ENCODE measurements around the gene TSTD1. TPM values are rescaled to one million over a fixed set of nuclear protein-coding genes. Genes with fewer than 3 reads are reported as not detected.
A peak's percentile ranks its signal among the peaks of the same experiment; 100 is the strongest.

TSTD1 gene
- total and polyA plus RNA-seq, 10 of the 15 experiments (the other 5 are each of a cell fraction or from before 2014, with no cell fraction given), result 33.3 to 145 (median 89.4) TPM

DNA sequence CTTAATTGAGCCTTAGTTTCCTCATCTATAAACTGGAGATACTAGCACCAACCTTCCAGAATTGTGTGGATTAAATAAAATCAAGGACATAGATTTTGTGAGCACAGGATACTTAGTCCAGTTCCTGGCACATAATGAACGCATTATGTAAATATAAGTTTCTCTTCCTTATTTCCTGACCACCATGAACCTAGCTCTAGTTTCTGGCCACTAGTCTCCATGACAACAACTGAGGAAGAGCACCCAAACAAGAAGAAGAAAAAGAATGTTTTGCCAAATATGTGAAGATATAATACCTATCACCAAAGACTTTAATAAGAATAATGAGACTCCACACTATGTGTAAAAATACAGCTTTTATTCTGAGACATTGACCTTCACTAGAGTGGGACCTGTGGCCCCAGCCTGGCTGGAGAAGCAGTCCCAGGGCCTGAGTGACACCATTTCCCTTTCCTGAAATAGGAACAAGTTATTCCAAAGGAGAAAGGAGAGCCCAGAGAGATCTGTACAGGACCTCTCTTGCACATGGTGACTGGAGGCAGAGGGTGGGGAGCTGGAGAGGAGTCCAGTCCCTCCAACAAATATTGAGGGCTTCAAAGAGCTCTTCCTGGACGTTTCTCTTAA lies 8.0 kb upstream of the TSTD1 start (continued):
- TF ChIP-seq, protein P1, sequence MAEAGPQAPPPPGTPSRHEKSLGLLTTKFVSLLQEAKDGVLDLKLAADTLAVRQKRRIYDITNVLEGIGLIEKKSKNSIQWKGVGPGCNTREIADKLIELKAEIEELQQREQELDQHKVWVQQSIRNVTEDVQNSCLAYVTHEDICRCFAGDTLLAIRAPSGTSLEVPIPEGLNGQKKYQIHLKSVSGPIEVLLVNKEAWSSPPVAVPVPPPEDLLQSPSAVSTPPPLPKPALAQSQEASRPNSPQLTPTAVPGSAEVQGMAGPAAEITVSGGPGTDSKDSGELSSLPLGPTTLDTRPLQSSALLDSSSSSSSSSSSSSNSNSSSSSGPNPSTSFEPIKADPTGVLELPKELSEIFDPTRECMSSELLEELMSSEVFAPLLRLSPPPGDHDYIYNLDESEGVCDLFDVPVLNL (IDR thresholded peaks at IDR 0.05; ENCODE audit: low read depth, low read length), result no peak
- TF ChIP-seq MEF2A (IDR thresholded peaks at IDR 0.05; ENCODE audit: insufficient read depth, low read depth, low read length) (no peak), TCF12 (IDR thresholded peaks at IDR 0.05; ENCODE audit: low read depth, low read length) (no peak), LARP7 (IDR thresholded peaks at IDR 0.05) (no peak), POU2F2 (IDR thresholded peaks at IDR 0.05; ENCODE audit: borderline replicate concordance, low read depth, low read length) (peak; percentile 94), MYC (IDR thresholded peaks at IDR 0.05; ENCODE audit: insufficient read depth, insufficient read length, insufficient replicate concordance, low read length, severe bottlenecking) (no peak), ATF7 (IDR thresholded peaks at IDR 0.05; ENCODE audit: low read depth) (peak; percentile 55), IKZF2 (IDR thresholded peaks at IDR 0.05) (peak; percentile 52 to 53; a peak in 2 of 4 replicates), STAT3 (IDR thresholded peaks at IDR 0.05; ENCODE audit: low read depth, low read length) (no peak), ZSCAN29 (IDR thresholded peaks at IDR 0.05) (0 out of 2 replicates have a peak, but pooled peaks have one; percentile 23), GABPA (IDR thresholded peaks at IDR 0.05; ENCODE audit: low read depth) (no peak), SUPT20H (IDR thresholded peaks at IDR 0.05; ENCODE audit: borderline replicate concordance, control insufficient read depth, low read depth, low read length) (no peak), KLF5 (IDR thresholded peaks at IDR 0.05; ENCODE audit: partially characterized antibody) (no peak), NFXL1 (IDR thresholded peaks at IDR 0.05; ENCODE audit: borderline replicate concordance) (no peak), PAX8 (IDR thresholded peaks at IDR 0.05) (no peak), CHD4 (IDR thresholded peaks at IDR 0.05) (no peak), NFIC (IDR thresholded peaks at IDR 0.05; ENCODE audit: low read depth, low read length) (no peak; the same call in 1 of the 2 replicates), POLR2AphosphoS2 (IDR thresholded peaks at IDR 0.05; ENCODE audit: low read depth, low read length) (no peak), SIX5 (IDR thresholded peaks at IDR 0.05; ENCODE audit: low read depth, low read length, severe bottlenecking) (no peak)
- TF ChIP-seq, protein P2, sequence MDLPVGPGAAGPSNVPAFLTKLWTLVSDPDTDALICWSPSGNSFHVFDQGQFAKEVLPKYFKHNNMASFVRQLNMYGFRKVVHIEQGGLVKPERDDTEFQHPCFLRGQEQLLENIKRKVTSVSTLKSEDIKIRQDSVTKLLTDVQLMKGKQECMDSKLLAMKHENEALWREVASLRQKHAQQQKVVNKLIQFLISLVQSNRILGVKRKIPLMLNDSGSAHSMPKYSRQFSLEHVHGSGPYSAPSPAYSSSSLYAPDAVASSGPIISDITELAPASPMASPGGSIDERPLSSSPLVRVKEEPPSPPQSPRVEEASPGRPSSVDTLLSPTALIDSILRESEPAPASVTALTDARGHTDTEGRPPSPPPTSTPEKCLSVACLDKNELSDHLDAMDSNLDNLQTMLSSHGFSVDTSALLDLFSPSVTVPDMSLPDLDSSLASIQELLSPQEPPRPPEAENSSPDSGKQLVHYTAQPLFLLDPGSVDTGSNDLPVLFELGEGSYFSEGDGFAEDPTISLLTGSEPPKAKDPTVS (IDR thresholded peaks at IDR 0.05; ENCODE audit: low read depth, low read length), result no peak
- TF ChIP-seq, protein P3, sequence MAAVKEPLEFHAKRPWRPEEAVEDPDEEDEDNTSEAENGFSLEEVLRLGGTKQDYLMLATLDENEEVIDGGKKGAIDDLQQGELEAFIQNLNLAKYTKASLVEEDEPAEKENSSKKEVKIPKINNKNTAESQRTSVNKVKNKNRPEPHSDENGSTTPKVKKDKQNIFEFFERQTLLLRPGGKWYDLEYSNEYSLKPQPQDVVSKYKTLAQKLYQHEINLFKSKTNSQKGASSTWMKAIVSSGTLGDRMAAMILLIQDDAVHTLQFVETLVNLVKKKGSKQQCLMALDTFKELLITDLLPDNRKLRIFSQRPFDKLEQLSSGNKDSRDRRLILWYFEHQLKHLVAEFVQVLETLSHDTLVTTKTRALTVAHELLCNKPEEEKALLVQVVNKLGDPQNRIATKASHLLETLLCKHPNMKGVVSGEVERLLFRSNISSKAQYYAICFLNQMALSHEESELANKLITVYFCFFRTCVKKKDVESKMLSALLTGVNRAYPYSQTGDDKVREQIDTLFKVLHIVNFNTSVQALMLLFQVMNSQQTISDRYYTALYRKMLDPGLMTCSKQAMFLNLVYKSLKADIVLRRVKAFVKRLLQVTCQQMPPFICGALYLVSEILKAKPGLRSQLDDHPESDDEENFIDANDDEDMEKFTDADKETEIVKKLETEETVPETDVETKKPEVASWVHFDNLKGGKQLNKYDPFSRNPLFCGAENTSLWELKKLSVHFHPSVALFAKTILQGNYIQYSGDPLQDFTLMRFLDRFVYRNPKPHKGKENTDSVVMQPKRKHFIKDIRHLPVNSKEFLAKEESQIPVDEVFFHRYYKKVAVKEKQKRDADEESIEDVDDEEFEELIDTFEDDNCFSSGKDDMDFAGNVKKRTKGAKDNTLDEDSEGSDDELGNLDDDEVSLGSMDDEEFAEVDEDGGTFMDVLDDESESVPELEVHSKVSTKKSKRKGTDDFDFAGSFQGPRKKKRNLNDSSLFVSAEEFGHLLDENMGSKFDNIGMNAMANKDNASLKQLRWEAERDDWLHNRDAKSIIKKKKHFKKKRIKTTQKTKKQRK (IDR thresholded peaks at IDR 0.05; ENCODE audit: low read depth, low read length), result no peak
- TF ChIP-seq, protein P4, sequence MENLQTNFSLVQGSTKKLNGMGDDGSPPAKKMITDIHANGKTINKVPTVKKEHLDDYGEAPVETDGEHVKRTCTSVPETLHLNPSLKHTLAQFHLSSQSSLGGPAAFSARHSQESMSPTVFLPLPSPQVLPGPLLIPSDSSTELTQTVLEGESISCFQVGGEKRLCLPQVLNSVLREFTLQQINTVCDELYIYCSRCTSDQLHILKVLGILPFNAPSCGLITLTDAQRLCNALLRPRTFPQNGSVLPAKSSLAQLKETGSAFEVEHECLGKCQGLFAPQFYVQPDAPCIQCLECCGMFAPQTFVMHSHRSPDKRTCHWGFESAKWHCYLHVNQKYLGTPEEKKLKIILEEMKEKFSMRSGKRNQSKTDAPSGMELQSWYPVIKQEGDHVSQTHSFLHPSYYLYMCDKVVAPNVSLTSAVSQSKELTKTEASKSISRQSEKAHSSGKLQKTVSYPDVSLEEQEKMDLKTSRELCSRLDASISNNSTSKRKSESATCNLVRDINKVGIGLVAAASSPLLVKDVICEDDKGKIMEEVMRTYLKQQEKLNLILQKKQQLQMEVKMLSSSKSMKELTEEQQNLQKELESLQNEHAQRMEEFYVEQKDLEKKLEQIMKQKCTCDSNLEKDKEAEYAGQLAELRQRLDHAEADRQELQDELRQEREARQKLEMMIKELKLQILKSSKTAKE (IDR thresholded peaks at IDR 0.05; ENCODE audit: low read depth, poor library complexity, severe bottlenecking), result peak; percentile 59
